Lower lobe of right lung (tissue), 2 donors: ENCODE data around the gene TMA16. TPM values are rescaled to one million over a fixed set of nuclear protein-coding genes. Genes with fewer than 3 reads are reported as not detected.
A peak's percentile ranks its signal among the peaks of the same experiment; 100 is the strongest.

Experiments
- ATAC-seq, 2 donors: fragments of 200-7000 bp; cut with Tn5 transposase; one replicate each; pipeline ENCODE4 v1.9.1; 2020 to 2022; ENCODE audit warnings: mild to moderate bottlenecking in 2 of 2, moderate library complexity in 2 of 2
- DNase-seq: peaks from one replicate; pipeline ENCODE4 v3.0.0-alpha.2; 2020
- H3K27ac ChIP-seq: fragments of 200-600 bp; one replicate; pipeline ENCODE4 v1.8.0; 2022
- H3K27me3 ChIP-seq: fragments of 200-600 bp; one replicate; pipeline ENCODE4 v1.8.0; 2022; ENCODE audit warnings: low read depth
- H3K36me3 ChIP-seq: fragments of 200-600 bp; one replicate; pipeline ENCODE4 v1.8.0; 2022; ENCODE audit warnings: mild to moderate bottlenecking
- H3K4me1 ChIP-seq: fragments of 200-600 bp; one replicate; pipeline ENCODE4 v1.8.0; 2022
- H3K4me3 ChIP-seq: fragments of 200-600 bp; one replicate; pipeline ENCODE4 v1.8.0; 2022; ENCODE audit warnings: mild to moderate bottlenecking
- H3K9me3 ChIP-seq: fragments of 200-600 bp; one replicate; pipeline ENCODE4 v1.8.0; 2022
- CTCF ChIP-seq: fragments of 200-600 bp; IDR thresholded peaks from one replicate; pipeline ENCODE4 v1.8.0; 2022; ENCODE audit warnings: antibody characterized with exemption, mild to moderate bottlenecking
- intact Hi-C: fragments of 100-400 bp; cut with DNase I; formaldehyde crosslinking; loops from one replicate; pipeline ENCODE4 v1.11.0; 2022
- total RNA-seq: library from RNA; stranded (reverse); fragmentation: NEBNext Ultra II Directional; extraction: Animal tissue kit (Norgen Biotek cat#: 25700); gene quantifications from one replicate; pipeline ENCODE4 v1.2.1, GENCODE V29; 2021
- donor health status: DM: no; HTN: yes; CAD: no; lungs with severe emphysema.

The TMA16 gene
- total RNA-seq, 1 donor from 2014 or later, result 19.7 TPM

- no peak for TF ChIP-seq CTCF
- no peak overlapping the region for H3K27ac ChIP-seq
- no peaks in the 10 kb centered on the region for H3K27me3 ChIP-seq
- H3K9me3 ChIP-seq, result no peaks in the 10 kb centered on the region
- intact Hi-C loops, result no loop called here
- DNase-seq (no peak), ATAC-seq (no peak)
- H3K36me3 ChIP-seq, result no peaks in the 10 kb centered on the region
- no peaks in the 10 kb centered on the region for H3K4me1 ChIP-seq
- H3K4me3 ChIP-seq, result no peak overlapping the region
Measured at GRCh38 chr4:163476761-163477438, 17.6 kb upstream of the TMA16 start.

GRCh38 chr4:163482190-163482589 lies 12.3 kb upstream of the TMA16 start:
- H3K4me3 ChIP-seq, result no peak overlapping the region
- H3K4me1 ChIP-seq, result no peaks in the 10 kb centered on the region
- intact Hi-C loops, result loop anchor here (10.0 kb wide), 1 partner anchor 63 kb away; no protein-coding TSS in a partner anchor
- no peaks in the 10 kb centered on the region for H3K9me3 ChIP-seq
- no peak for TF ChIP-seq CTCF
- DNase-seq (no peak), ATAC-seq (peak; percentile 33 to 58)
- no peak overlapping the region for H3K27ac ChIP-seq
- no peaks in the 10 kb centered on the region for H3K27me3 ChIP-seq
- H3K36me3 ChIP-seq, result no peaks in the 10 kb centered on the region

GRCh38 chr4:163484906-163485305 lies 9.6 kb upstream of the TMA16 start:
- TF ChIP-seq CTCF, result peak; percentile 47
- intact Hi-C loops, result loop anchor here (10.0 kb wide), 1 partner anchor 60 kb away; no protein-coding TSS in a partner anchor
- no peak for DNase-seq
- H3K9me3 ChIP-seq, result no peaks in the 10 kb centered on the region
- peak; percentile 54 to 64 for ATAC-seq
- H3K4me1 ChIP-seq, result no peaks in the 10 kb centered on the region
- H3K27me3 ChIP-seq, result no peaks in the 10 kb centered on the region
- H3K4me3 ChIP-seq, result no peak overlapping the region
- H3K36me3 ChIP-seq, result no peaks in the 10 kb centered on the region
- H3K27ac ChIP-seq, result no peak overlapping the region

GRCh38 chr4:163485589-163485988 lies 8.9 kb upstream of the TMA16 start:
- H3K4me3 ChIP-seq, result no peak overlapping the region
- no peaks in the 10 kb centered on the region for H3K27me3 ChIP-seq
- ATAC-seq, result no peak
- no peaks in the 10 kb centered on the region for H3K4me1 ChIP-seq
- TF ChIP-seq CTCF, result no peak
- no peaks in the 10 kb centered on the region for H3K9me3 ChIP-seq
- intact Hi-C loops, result loop anchor here (10.0 kb wide), 1 partner anchor 59 kb away; no protein-coding TSS in a partner anchor
- no peaks in the 10 kb centered on the region for H3K36me3 ChIP-seq
- DNase-seq, result no peak
- H3K27ac ChIP-seq, result no peak overlapping the region

GRCh38 chr4:163486321-163486720 lies 8.2 kb upstream of the TMA16 start:
- no peak overlapping the region for H3K27ac ChIP-seq
- no peaks in the 10 kb centered on the region for H3K27me3 ChIP-seq
- no peaks in the 10 kb centered on the region for H3K4me1 ChIP-seq
- DNase-seq (no peak), ATAC-seq (no peak)
- no peaks in the 10 kb centered on the region for H3K36me3 ChIP-seq
- H3K4me3 ChIP-seq, result no peak overlapping the region
- TF ChIP-seq CTCF, result no peak
- intact Hi-C loops, result loop anchor here (10.0 kb wide), 1 partner anchor 58 kb away; no protein-coding TSS in a partner anchor
- no peaks in the 10 kb centered on the region for H3K9me3 ChIP-seq
